ENCODE results near the gene TGFBRAP1.

GRCh38 chr2:105309147-105309545 is 20.4 kb downstream of the TGFBRAP1 start:
- TF ChIP-seq EZH2phosphoT487 (IDR thresholded peaks at IDR 0.05; ENCODE audit: borderline replicate concordance, low read length), result no peak
- TF ChIP-seq EZH2 (IDR thresholded peaks at IDR 0.05; ENCODE audit: low read length, unreplicated experiment), result no peak

All from PC-3 (cell line).